ENCODE results near the gene KRT78.

- TF ChIP-seq POLR2A (IDR thresholded peaks at IDR 0.05): no peak
- TF ChIP-seq CTCF (IDR thresholded peaks at IDR 0.05): no peak
Measured at GRCh38 chr12:52857500-52857899, 8.7 kb upstream of the KRT78 start.

All from heart left ventricle (tissue), 13 donors.